Measurements from ENCODE around the gene EHD4. TPM values are rescaled to one million over a fixed set of nuclear protein-coding genes. Genes with fewer than 3 reads are reported as not detected.

Gene EHD4
- polyA plus RNA-seq, 3 donors: 12.8 to 16.0 (median 14.2) TPM

- H3K4me3 ChIP-seq (replicated peaks in 1 of 3; ENCODE audit: low read depth in 2 of 3, low read length in 3 of 3): peak overlapping the region in 1 of 3 experiments; percentile 93
- Mint-ChIP-seq H3K9me3 (no peaks in the 10 kb centered on the region), H3K4me1 (peaks cover 64% of the 10 kb centered on the region), H3K4me3 (peak overlapping the region in 1 of 2 donors; percentile 73), H3K36me3 (peaks cover 8 to 19% of the 10 kb centered on the region in 2 donors), H3K27me3 (ENCODE audit: low read depth in 3 of 3) (peaks cover 0 to 1% (median 0%) of the 10 kb centered on the region in 3 donors), H3K27ac (peak overlapping the region; percentile 95 to 99 (median 97))
- no peaks in the 10 kb centered on the region for H3K36me3 ChIP-seq (replicated peaks in 1 of 2; ENCODE audit: control insufficient read depth in 1 of 2, insufficient read depth in 2 of 2, low read length in 2 of 2)
- TF ChIP-seq CTCF (IDR thresholded peaks at IDR 0.05): no peak
- no peaks in the 10 kb centered on the region for H3K27me3 ChIP-seq (ENCODE audit: control insufficient read depth in 2 of 2, insufficient read depth in 2 of 2, low read length in 2 of 2)
- peaks cover 33% of the 10 kb centered on the region for H4K20me1 ChIP-seq (ENCODE audit: insufficient read depth, low read length)
- peak overlapping the region; percentile 74 for H3K4me2 ChIP-seq (replicated peaks; ENCODE audit: extremely low read depth, low read length, poor library complexity, severe bottlenecking)
- DNase-seq: no peak
- H3K79me2 ChIP-seq (ENCODE audit: insufficient read depth, low read length): peaks cover 81% of the 10 kb centered on the region
- intact Hi-C loops (cut with micrococcal nuclease): no loop called here
- peak overlapping the region; percentile 2 for H3K9ac ChIP-seq (ENCODE audit: insufficient read depth, low read length, poor library complexity, severe bottlenecking)
- no peak overlapping the region for H2AFZ ChIP-seq (ENCODE audit: insufficient read depth, low read depth, low read length, poor library complexity, severe bottlenecking)
- H3K9me3 ChIP-seq (replicated peaks in 1 of 2; ENCODE audit: control insufficient read depth in 1 of 2, insufficient read depth in 1 of 2, low read length in 2 of 2): no peaks in the 10 kb centered on the region
- WGBS (ENCODE audit: insufficient coverage): 100% methylated on average over 2 of the region's 4 CpGs
- H3K4me1 ChIP-seq (ENCODE audit: control insufficient read depth in 1 of 2, insufficient read depth in 2 of 2, low read length in 2 of 2): peaks cover 63 to 64% of the 10 kb centered on the region in 2 donors
- peak overlapping the region; percentile 86 to 93 for H3K27ac ChIP-seq (ENCODE audit: low read depth in 1 of 2, low read length in 2 of 2)
Measured at GRCh38 chr15:41966414-41966812, 5.9 kb downstream of the EHD4 start.

DNA sequence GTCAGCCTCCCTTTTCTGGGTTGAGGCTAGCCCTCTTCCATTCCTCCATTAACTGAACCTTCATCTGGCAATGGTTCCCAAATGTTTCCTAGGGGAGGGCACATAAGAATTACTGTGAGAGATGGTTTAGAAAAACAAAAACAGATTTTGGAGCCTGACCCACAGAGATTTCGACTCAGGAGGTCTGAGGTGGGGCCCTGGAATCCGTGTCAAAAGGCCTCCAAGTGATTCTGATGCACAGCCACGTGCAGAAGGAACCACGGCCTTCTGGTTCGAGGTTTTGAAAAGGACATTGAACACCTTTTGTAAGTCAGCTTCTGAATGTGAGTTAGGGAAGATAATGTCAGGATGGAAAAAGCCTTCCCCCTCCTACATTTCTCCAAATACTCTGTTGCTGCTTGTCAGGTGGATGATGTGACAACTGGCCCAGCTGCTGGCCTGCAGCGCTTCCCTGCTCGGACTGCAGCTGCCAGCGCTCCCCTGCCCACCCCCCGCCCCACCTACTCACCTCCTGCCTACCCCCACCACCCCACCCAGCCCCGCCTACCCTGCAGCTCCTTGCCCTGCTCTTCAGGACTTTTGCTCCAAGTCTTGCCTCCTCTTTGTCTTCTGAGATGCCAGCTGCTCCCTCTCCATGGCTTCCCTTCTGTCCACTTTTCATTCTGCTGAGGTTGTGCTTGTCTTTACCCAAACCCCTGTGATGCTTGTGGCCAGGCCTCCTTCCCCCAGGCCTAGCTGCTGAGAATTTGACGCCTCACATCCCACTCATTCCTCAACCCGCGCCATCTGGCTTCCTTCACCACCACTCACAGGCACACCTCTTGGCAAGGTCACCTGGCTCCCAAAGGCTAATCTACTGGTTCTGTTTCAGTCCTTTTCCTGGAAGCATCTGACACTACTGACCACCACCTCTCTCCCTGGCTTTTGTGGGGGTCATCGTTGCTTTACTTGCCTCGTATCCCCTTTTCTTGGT lies 6.6 kb downstream of the EHD4 start:
- Mint-ChIP-seq H3K9me3 (no peaks in the 10 kb centered on the region), H3K4me3 (peak overlapping the region in 1 of 2 donors; percentile 48), H3K36me3 (peaks cover 15 to 21% of the 10 kb centered on the region in 2 donors), H3K27ac (peak overlapping the region; percentile 95 to 99 (median 97)), H3K27me3 (ENCODE audit: low read depth in 3 of 3) (peaks cover 0 to 1% (median 0%) of the 10 kb centered on the region in 3 donors), H3K4me1 (peaks cover 62% of the 10 kb centered on the region)
- Histone ChIP-seq H3K4me2 (replicated peaks; ENCODE audit: extremely low read depth, low read length, poor library complexity, severe bottlenecking) (peak overlapping the region; percentile 0), H3K79me2 (ENCODE audit: insufficient read depth, low read length) (peaks cover 81% of the 10 kb centered on the region), H3K9me3 (replicated peaks in 1 of 2; ENCODE audit: control insufficient read depth in 1 of 2, insufficient read depth in 1 of 2, low read length in 2 of 2) (no peaks in the 10 kb centered on the region), H3K27me3 (ENCODE audit: control insufficient read depth in 2 of 2, insufficient read depth in 2 of 2, low read length in 2 of 2) (no peaks in the 10 kb centered on the region), H2AFZ (ENCODE audit: insufficient read depth, low read depth, low read length, poor library complexity, severe bottlenecking) (no peak overlapping the region), H3K4me1 (ENCODE audit: control insufficient read depth in 1 of 2, insufficient read depth in 2 of 2, low read length in 2 of 2) (peaks cover 56 to 57% of the 10 kb centered on the region in 2 donors), H3K9ac (ENCODE audit: insufficient read depth, low read length, poor library complexity, severe bottlenecking) (peak overlapping the region; percentile 2), H3K36me3 (replicated peaks in 1 of 2; ENCODE audit: control insufficient read depth in 1 of 2, insufficient read depth in 2 of 2, low read length in 2 of 2) (no peaks in the 10 kb centered on the region), H3K4me3 (replicated peaks in 1 of 3; ENCODE audit: low read depth in 2 of 3, low read length in 3 of 3) (peak overlapping the region in 1 of 3 experiments; percentile 93), H3K27ac (ENCODE audit: low read depth in 1 of 2, low read length in 2 of 2) (peak overlapping the region; percentile 86 to 93), H4K20me1 (ENCODE audit: insufficient read depth, low read length) (peaks cover 33% of the 10 kb centered on the region)
- intact Hi-C loops (cut with micrococcal nuclease): no loop called here
- no peak for TF ChIP-seq CTCF (IDR thresholded peaks at IDR 0.05)
- DNase-seq: no peak
- 88% methylated on average over 5 of the region's 15 CpGs for WGBS (ENCODE audit: insufficient coverage)

Measured in CD14-positive monocyte (primary cell).